ENCODE data around the gene MRNIP.

The MRNIP gene

GRCh38 chr5:179822444-179822990, 36.1 kb downstream of the MRNIP start:
- in situ Hi-C loops (cut with MboI; ENCODE audit: low pct_unique_long_range_greater_than_20kb, low sequenced_read_pairs, unreplicated experiment) = no loop called here
- TF ChIP-seq CTCF (IDR thresholded peaks at IDR 0.05; ENCODE audit: extremely low read depth, insufficient read depth, missing control alignments) = no peak
- DNase-seq (ENCODE audit: low spot score) = no peak

GRCh38 chr5:179822059-179822432, 36.6 kb downstream of the MRNIP start:
- TF ChIP-seq CTCF (IDR thresholded peaks at IDR 0.05; ENCODE audit: extremely low read depth, insufficient read depth, missing control alignments) = no peak
- no peak for DNase-seq (ENCODE audit: low spot score)
- in situ Hi-C loops (cut with MboI; ENCODE audit: low pct_unique_long_range_greater_than_20kb, low sequenced_read_pairs, unreplicated experiment) = no loop called here

- in situ Hi-C loops (cut with MboI; ENCODE audit: low pct_unique_long_range_greater_than_20kb, low sequenced_read_pairs, unreplicated experiment) = no loop called here
- TF ChIP-seq CTCF (IDR thresholded peaks at IDR 0.05; ENCODE audit: extremely low read depth, insufficient read depth, missing control alignments) = peak; percentile 4
- peak; percentile 95 for DNase-seq (ENCODE audit: low spot score)
These were observed 37.1 kb downstream of the MRNIP start for GRCh38 chr5:179821298-179822058.

GRCh38 chr5:179820483-179821297, 37.9 kb downstream of the MRNIP start, which contains the start of gene SQSTM1:
TSS of gene SQSTM1 (plus strand) at chr5:179820905. CDS start at chr5:179820937, 32 bp downstream.
- peak; percentile 95 for DNase-seq (ENCODE audit: low spot score)
- in situ Hi-C loops (cut with MboI; ENCODE audit: low pct_unique_long_range_greater_than_20kb, low sequenced_read_pairs, unreplicated experiment) = no loop called here
- TF ChIP-seq CTCF (IDR thresholded peaks at IDR 0.05; ENCODE audit: extremely low read depth, insufficient read depth, missing control alignments) = no peak

GRCh38 chr5:179820127-179820482, 38.5 kb downstream of the MRNIP start:
- in situ Hi-C loops (cut with MboI; ENCODE audit: low pct_unique_long_range_greater_than_20kb, low sequenced_read_pairs, unreplicated experiment) = no loop called here
- DNase-seq (ENCODE audit: low spot score) = no peak
- no peak for TF ChIP-seq CTCF (IDR thresholded peaks at IDR 0.05; ENCODE audit: extremely low read depth, insufficient read depth, missing control alignments)

- DNase-seq (ENCODE audit: low spot score) = peak; percentile 69
- no peak for TF ChIP-seq CTCF (IDR thresholded peaks at IDR 0.05; ENCODE audit: extremely low read depth, insufficient read depth, missing control alignments)
- in situ Hi-C loops (cut with MboI; ENCODE audit: low pct_unique_long_range_greater_than_20kb, low sequenced_read_pairs, unreplicated experiment) = no loop called here
These were observed 39.1 kb downstream of the MRNIP start for GRCh38 chr5:179819296-179820126.

All from GM13977 (cell line).